NCI-H774 (cell line): ENCODE results near the gene DPYSL4.

ENCODE experiments used
- DNase-seq: peaks from one replicate; lab custom pipeline; 2025; lab: John Stamatoyannopoulos, UW

The DPYSL4 gene

GRCh38 chr10:132186488-132187429 is at the start of gene DPYSL4:
Gene DPYSL4, plus strand, starts transcription at chr10:132186948. Its CDS starts 116 bp downstream, at chr10:132187064.
- no peak for DNase-seq

- DNase-seq = no peak
These were observed 49.4 kb upstream of the DPYSL4 start for GRCh38 chr10:132137111-132138072.

- DNase-seq = no peak
These were observed 48.6 kb upstream of the DPYSL4 start for GRCh38 chr10:132138133-132138532.

GRCh38 chr10:132138596-132138995 is 48.2 kb upstream of the DPYSL4 start:
- no peak for DNase-seq

- DNase-seq = no peak
These were observed 47.2 kb upstream of the DPYSL4 start for GRCh38 chr10:132139526-132139925.

- no peak for DNase-seq
These were observed 46.4 kb upstream of the DPYSL4 start for GRCh38 chr10:132140167-132140925.

- no peak for DNase-seq
These were observed 45.7 kb upstream of the DPYSL4 start for GRCh38 chr10:132141076-132141475.

GRCh38 chr10:132141526-132142395 is 45.0 kb upstream of the DPYSL4 start:
- DNase-seq = no peak

GRCh38 chr10:132142396-132143161 is 44.2 kb upstream of the DPYSL4 start:
- DNase-seq = no peak

GRCh38 chr10:132143162-132143561 is 43.6 kb upstream of the DPYSL4 start:
- DNase-seq = no peak

GRCh38 chr10:132144086-132144485 is 42.7 kb upstream of the DPYSL4 start:
- no peak for DNase-seq

GRCh38 chr10:132145002-132145401 is 41.7 kb upstream of the DPYSL4 start:
- DNase-seq = no peak

GRCh38 chr10:132145521-132146185 is 41.1 kb upstream of the DPYSL4 start:
- no peak for DNase-seq

- DNase-seq = no peak
These were observed 40.5 kb upstream of the DPYSL4 start for GRCh38 chr10:132146271-132146671.

- DNase-seq = no peak
These were observed 39.5 kb upstream of the DPYSL4 start for GRCh38 chr10:132146941-132147915.

GRCh38 chr10:132148261-132149251 is 38.2 kb upstream of the DPYSL4 start:
- no peak for DNase-seq

- DNase-seq = no peak
These were observed 37.5 kb upstream of the DPYSL4 start for GRCh38 chr10:132149271-132149670.
